Gastrocnemius medialis (tissue), 4 donors: Measurements from ENCODE around the gene DNAJC28. TPM values are rescaled to one million over a fixed set of nuclear protein-coding genes. Genes with fewer than 3 reads are reported as not detected.

Source experiments
- ATAC-seq, 2 donors: fragments of 150-250 bp; one replicate each; pipeline ENCODE4 v1.9.1; 2016
- DNase-seq, 2 donors: peaks; one replicate each; pipeline ENCODE4 v3.0.0-alpha.2; 2019
- H3K27ac ChIP-seq, 4 donors: fragments of 200-600 bp; sonication (generic); 1 replicate in 1 of 4; 2 replicates in 3 of 4; pipeline ENCODE4 v1.5.1; 2016 to 2018; ENCODE audit warnings: mild to moderate bottlenecking in 2 of 4, moderate library complexity in 1 of 4
- H3K27me3 ChIP-seq, 3 donors: fragments of 200-600 bp; sonication (generic) in 2 of 3; 1 replicate in 1 of 3; 2 replicates in 2 of 3; pipeline versions ENCODE4 v1.5.1 to v1.6.0; 2016 to 2019; ENCODE audit warnings: mild to moderate bottlenecking in 1 of 3, moderate library complexity in 1 of 3
- H3K36me3 ChIP-seq, 2 donors: fragments of 200-600 bp; sonication (generic) in 1 of 2; one replicate each; pipeline ENCODE4 v1.5.1; 2017 to 2018
- H3K4me1 ChIP-seq, 2 donors: fragments of 200-600 bp; sonication (generic) in 1 of 2; one replicate each; pipeline ENCODE4 v1.5.1; 2016 to 2017; ENCODE audit warnings: mild to moderate bottlenecking in 2 of 2
- H3K4me3 ChIP-seq, 4 donors: fragments of 200-600 bp; sonication (generic) in 3 of 4; 1 replicate in 1 of 4; 2 replicates in 3 of 4; pipeline ENCODE4 v1.5.1; 2016 to 2019; ENCODE audit warnings: mild to moderate bottlenecking in 2 of 4
- H3K9me3 ChIP-seq, 3 donors: fragments of 200-600 bp; sonication (generic) in 2 of 3; 1 replicate in 1 of 3; 2 replicates in 2 of 3; pipeline ENCODE4 v1.5.1; 2016 to 2019
- CTCF ChIP-seq, 5 experiments: fragments of 450-650 bp in 3 of 5; fragments of 200-600 bp in 2 of 5; sonication (generic) in 2 of 5; IDR thresholded peaks in 4 of 5; conservative IDR thresholded peaks in 1 of 5; 1 replicate in 4 of 5; 2 replicates in 1 of 5; pipeline ENCODE4 v1.5.1; 2016 to 2019; ENCODE audit warnings: antibody characterized with exemption in 5 of 5, mild to moderate bottlenecking in 3 of 5, moderate library complexity in 3 of 5
- POLR2A ChIP-seq, 2 donors: fragments of 450-650 bp; IDR thresholded peaks; one replicate each; pipeline ENCODE4 v1.6.1; 2017; ENCODE audit warnings: antibody characterized with exemption in 2 of 2, mild to moderate bottlenecking in 2 of 2, moderate library complexity in 2 of 2
- in situ Hi-C, 4 donors: fragments of 200-750 bp; cut with MboI; loops; one replicate each; pipeline versions ENCODE4 v1.15.0 to v1.8.0; 2017; ENCODE audit warnings: low sequenced_read_pairs in 4 of 4
- intact Hi-C: fragments of 100-400 bp; cut with DNase I; formaldehyde crosslinking; loops from one replicate; pipeline ENCODE4 v1.15.1; 2023; ENCODE audit warnings: low total_unique reads
- total RNA-seq, 4 donors: library from RNA; depleted of rRNA; stranded (reverse); fragments of >200 nt; gene quantifications; one replicate each; pipeline versions ENCODE4 v1.1.0 to v1.2.3, GENCODE V29; 2016

DNAJC28 gene
- 1 to 10 TPM; 1.5 to 3.4 (median 2.5) TPM for total RNA-seq

GRCh38 chr21:33491373-33492102, at the start of gene DNAJC28:
Gene DNAJC28, minus strand, starts transcription at chr21:33491716. Its CDS starts 2,323 bp downstream, at chr21:33489393.
- TF ChIP-seq CTCF (IDR thresholded peaks at IDR 0.05 in 4 of 5, conservative IDR thresholded peaks at IDR 0.05 in 1 of 5) (no peak), POLR2A (IDR thresholded peaks at IDR 0.05) (peak; percentile 44 to 50)
- peak; percentile 97 to 99 for ATAC-seq
- Histone ChIP-seq H3K4me3 (peak within 1 kb of the TSS; percentile 59 to 93 (median 82)), H3K36me3 (no peaks in the 10 kb centered on the region), H3K27ac (peak within 1 kb of the TSS; percentile 86 to 91 (median 88)), H3K27me3 (no peaks in the 10 kb centered on the region), H3K4me1 (peaks cover 3 to 12% of the 10 kb centered on the region in 2 donors), H3K9me3 (no peaks in the 10 kb centered on the region)
- intact Hi-C loops (loop anchor here (1.0 to 2.0 kb wide), 3 partner anchors 11 to 149 kb away; partner anchors contain the start of genes CRYZL1 and GART), in situ Hi-C loops (no loop called here)
- peak; percentile 81 to 88 for DNase-seq

- intact Hi-C loops (loop anchor here (5.0 kb wide), 1 partner anchor 769 kb away; the partner anchor contains the start of gene PAXBP1), in situ Hi-C loops (loop anchor here in 1 of 4 donors (25.0 kb wide), 1 partner anchor 779 kb away; the partner anchor contains the start of gene PAXBP1)
- TF ChIP-seq POLR2A (IDR thresholded peaks at IDR 0.05) (no peak), CTCF (IDR thresholded peaks at IDR 0.05 in 4 of 5, conservative IDR thresholded peaks at IDR 0.05 in 1 of 5) (no peak)
- peaks cover 31 to 34% of the 10 kb centered on the region in 2 donors for H3K4me1 ChIP-seq
- H3K27ac ChIP-seq: peak overlapping the region; percentile 95 to 99 (median 99)
- H3K9me3 ChIP-seq: no peaks in the 10 kb centered on the region
- ATAC-seq: no peak
- peaks cover 0 to 25% of the 10 kb centered on the region in 2 donors for H3K36me3 ChIP-seq
- no peak for DNase-seq
- H3K27me3 ChIP-seq: no peaks in the 10 kb centered on the region
- peak overlapping the region; percentile 71 to 85 (median 79) for H3K4me3 ChIP-seq
Measured at GRCh38 chr21:33541105-33541711, 49.7 kb upstream of the DNAJC28 start.

- H3K9me3 ChIP-seq: no peaks in the 10 kb centered on the region
- H3K4me3 ChIP-seq: peak overlapping the region in 2 of 4 donors; percentile 71 to 77
- peak overlapping the region; percentile 95 to 99 (median 99) for H3K27ac ChIP-seq
- peaks cover 0 to 30% of the 10 kb centered on the region in 2 donors for H3K36me3 ChIP-seq
- no peak for ATAC-seq
- TF ChIP-seq CTCF (IDR thresholded peaks at IDR 0.05 in 4 of 5, conservative IDR thresholded peaks at IDR 0.05 in 1 of 5) (no peak), POLR2A (IDR thresholded peaks at IDR 0.05) (no peak)
- intact Hi-C loops: loop anchor here (5.0 kb wide), 1 partner anchor 768 kb away; the partner anchor contains the start of gene PAXBP1
- in situ Hi-C loops: loop anchor here in 1 of 4 donors (25.0 kb wide), 1 partner anchor 778 kb away; the partner anchor contains the start of gene PAXBP1
- H3K4me1 ChIP-seq: peaks cover 26 to 29% of the 10 kb centered on the region in 2 donors
- DNase-seq: no peak
- H3K27me3 ChIP-seq: no peaks in the 10 kb centered on the region
Measured at GRCh38 chr21:33540711-33541104, 49.2 kb upstream of the DNAJC28 start.

GRCh38 chr21:33539616-33540015, 48.1 kb upstream of the DNAJC28 start:
- intact Hi-C loops: loop anchor here (5.0 kb wide), 1 partner anchor 767 kb away; the partner anchor contains the start of gene PAXBP1
- TF ChIP-seq POLR2A (IDR thresholded peaks at IDR 0.05): no peak
- TF ChIP-seq CTCF (IDR thresholded peaks at IDR 0.05 in 4 of 5, conservative IDR thresholded peaks at IDR 0.05 in 1 of 5): no peak
- DNase-seq: no peak
- Histone ChIP-seq H3K27me3 (no peaks in the 10 kb centered on the region), H3K27ac (no peak overlapping the region), H3K4me3 (no peak overlapping the region), H3K9me3 (no peaks in the 10 kb centered on the region), H3K36me3 (peaks cover 0 to 41% of the 10 kb centered on the region in 2 donors), H3K4me1 (peaks cover 15 to 18% of the 10 kb centered on the region in 2 donors)
- in situ Hi-C loops: loop anchor here in 1 of 4 donors (25.0 kb wide), 1 partner anchor 777 kb away; the partner anchor contains the start of gene PAXBP1
- ATAC-seq: no peak
